ENCODE results near the gene CDK2.

The CDK2 gene

DNA sequence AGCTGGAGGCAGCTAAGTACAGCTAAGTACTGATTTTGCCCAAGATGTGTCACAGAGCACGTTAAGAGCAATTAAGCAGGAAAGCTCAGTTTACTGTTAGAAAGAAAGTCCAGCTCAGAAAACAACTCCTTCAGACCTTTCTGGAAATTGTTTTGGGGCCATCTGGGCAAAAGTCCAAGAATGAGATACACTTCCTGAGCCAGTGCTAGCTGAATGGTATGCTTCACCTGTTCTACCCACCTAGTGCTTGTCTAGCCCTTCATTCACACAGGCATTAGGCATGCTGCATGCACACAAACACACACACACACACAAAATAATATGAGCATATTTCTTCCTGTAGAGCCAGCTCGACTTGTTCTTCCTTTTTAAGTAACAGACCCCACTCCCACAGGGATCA lies 47.6 kb downstream of the CDK2 start:
- no peak for DNase-seq (ENCODE audit: low spot score)

DNA sequence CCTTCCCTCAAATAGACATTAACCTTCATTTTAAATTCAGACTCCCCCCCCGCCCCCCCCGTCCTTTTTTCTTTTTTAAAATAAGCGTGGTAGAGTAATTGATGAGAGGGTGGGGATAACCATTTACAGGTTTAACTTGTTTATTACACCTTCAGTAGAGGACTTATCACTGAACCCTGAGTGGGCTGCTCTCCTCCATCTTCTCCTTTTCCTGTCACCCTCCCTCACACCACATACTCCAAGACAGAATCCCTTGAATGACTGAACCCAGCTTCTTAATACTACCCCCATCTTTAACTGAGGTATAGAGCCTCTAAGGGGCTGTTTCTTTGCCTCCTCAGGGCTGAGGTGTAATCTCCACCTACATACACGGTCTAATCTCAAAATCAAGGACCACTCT lies 50.6 kb downstream of the CDK2 start:
- DNase-seq (ENCODE audit: low spot score), result no peak

DNA sequence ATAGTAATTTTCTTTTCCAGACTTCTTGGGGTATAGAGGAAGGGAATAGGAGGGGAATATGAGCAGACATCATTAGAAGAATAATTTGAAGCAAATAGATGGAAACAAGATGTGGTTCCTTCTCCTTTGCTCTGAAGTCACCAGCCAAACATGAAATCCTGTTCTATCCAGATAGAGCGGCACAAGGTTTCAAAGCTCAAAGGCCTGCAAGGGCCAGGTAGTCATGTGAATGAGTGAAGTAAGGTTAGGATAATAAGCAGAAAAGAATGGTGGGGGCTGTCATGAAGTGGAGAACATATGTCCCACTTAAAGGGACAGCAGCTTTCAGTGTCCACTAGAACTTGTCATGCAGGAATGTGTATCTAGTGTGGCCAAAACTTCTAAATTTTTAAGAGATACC lies 51.7 kb downstream of the CDK2 start:
- no peak for DNase-seq (ENCODE audit: low spot score)

DNA sequence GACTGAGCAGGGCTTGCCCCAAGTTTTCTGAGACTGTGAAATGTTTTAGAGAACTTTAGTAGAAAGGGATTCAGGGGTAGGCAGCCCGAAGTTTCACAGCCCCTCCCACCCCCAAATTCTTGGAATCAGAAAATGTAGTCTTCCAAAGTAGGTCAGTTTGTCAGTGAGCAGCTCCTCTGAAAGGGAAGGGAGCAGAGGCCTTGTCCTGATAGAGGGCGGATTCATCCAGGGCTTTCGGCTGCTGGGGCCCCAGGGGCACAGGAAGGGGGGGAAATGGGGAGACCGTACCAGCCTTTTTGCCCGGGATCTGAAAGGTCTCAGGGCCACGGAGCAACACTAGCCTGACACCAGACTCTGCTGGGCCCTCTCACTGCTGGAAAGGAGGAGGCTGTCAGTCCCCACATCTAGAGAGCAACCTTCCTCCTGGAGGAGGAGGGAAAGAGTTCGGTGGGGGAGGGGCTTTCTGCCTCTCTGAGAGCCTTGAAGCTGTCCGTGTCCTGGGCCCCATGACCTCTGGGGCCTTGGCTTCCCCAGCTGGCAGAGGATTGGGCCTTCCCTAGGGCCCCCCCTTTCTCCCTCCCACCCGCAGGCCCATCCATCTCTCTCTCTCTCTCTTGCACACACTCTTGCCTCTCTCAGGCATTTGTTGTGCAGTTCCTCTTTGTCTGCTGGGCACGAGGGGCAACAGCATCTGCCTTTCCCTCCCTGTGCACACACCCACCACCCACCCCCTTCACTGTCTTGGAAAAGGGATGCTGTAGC lies 54.0 kb downstream of the CDK2 start, which contains the start of gene IKZF4:
IKZF4 (plus strand) TSS at position 621 of the 762 bp plus-strand sequence. CDS start 451 bp downstream, outside the sequence.
- DNase-seq (ENCODE audit: low spot score), result no peak

DNA sequence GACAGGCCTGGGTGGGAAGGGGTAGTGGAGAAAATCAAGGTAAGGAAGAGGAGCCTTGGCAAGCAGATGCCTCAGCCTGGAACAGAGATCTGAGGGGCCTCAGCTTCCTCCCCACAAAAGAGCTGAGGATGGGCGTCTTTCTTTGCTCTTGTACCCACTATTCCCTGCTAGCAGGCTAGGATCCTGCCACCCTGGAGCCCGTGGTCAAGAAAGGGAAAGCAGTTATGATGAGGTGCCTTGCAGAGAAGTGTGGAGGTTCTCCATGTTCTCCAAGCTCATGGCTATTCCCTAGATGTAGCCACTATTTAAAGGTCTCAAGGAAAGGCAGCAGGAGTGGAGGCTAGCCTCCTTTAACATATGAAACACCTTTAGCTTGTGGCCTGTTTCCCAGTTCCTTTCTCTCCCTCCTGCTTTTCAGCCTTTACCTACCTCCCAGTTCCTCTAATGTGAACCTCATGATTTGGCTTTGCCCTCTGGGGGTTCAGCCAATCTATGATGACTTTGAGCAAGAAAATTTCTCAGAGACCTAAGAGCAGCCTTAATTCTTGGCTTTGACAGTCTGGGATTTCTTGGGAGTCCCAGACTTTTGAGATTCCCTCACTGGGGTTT lies 55.4 kb downstream of the CDK2 start:
- DNase-seq (ENCODE audit: low spot score), result no peak
